IMR-90 (cell line): Measurements from ENCODE around the gene FOXP1. TPM values are rescaled to one million over a fixed set of nuclear protein-coding genes. Genes with fewer than 3 reads are reported as not detected.

Experiments
- ATAC-seq: fragments of 200-7000 bp; cut with Tn5 transposase; 2 replicates; pipeline ENCODE4 v1.9.1; 2020; ENCODE audit warnings: low read depth, mild to moderate bottlenecking, moderate library complexity
- BruUV-seq: library from RNA; stranded (reverse); fragments of 400-500 nt; replicated peaks from 2 replicates; lab custom pipeline; 2021; lab: Mats Ljungman, UMichigan
- CTCF ChIA-PET: fragments of 300-600 bp; formaldehyde crosslinking; extraction: SDS; loops from one replicate; lab custom pipeline; 2021; ENCODE audit warnings: antibody characterized with exemption; lab: Yijun Ruan, JAX
- POLR2A ChIA-PET: fragments of 300-600 bp; sonication (Branson Sonifier 250); formaldehyde crosslinking; loops from one replicate; lab custom pipeline; 2022; ENCODE audit warnings: antibody characterized with exemption; ENCODE audit not compliant: unreplicated experiment; lab: Charles Lee
- DNase-seq: peaks from one replicate; pipeline ENCODE4 v3.0.0; 2013
- H2AFZ ChIP-seq: replicated peaks from 2 replicates; pipeline ENCODE3; 2013; ENCODE audit warnings: low read length, mild to moderate bottlenecking; ENCODE audit not compliant: poor library complexity
- H2AK5ac ChIP-seq: 2 replicates; pipeline ENCODE4 v1.6.1; 2013; ENCODE audit warnings: low read depth, low read length, inconsistent platforms
- H2AK9ac ChIP-seq: replicated peaks from 2 replicates; pipeline ENCODE3; 2013; ENCODE audit warnings: mild to moderate bottlenecking, low read depth, low read length, moderate library complexity; ENCODE audit not compliant: poor library complexity
- H2BK120ac ChIP-seq: 2 replicates; pipeline ENCODE4 v1.6.1; 2013; ENCODE audit warnings: low read depth, low read length, inconsistent platforms
- H2BK15ac ChIP-seq: 3 replicates; pipeline ENCODE4 v1.6.1; 2013; ENCODE audit warnings: low read depth, low read length, inconsistent platforms
- H2BK20ac ChIP-seq: 2 replicates; pipeline ENCODE4 v1.6.1; 2013; ENCODE audit warnings: low read depth, mild to moderate bottlenecking, inconsistent platforms, low read length, moderate library complexity
- H2BK5ac ChIP-seq: 2 replicates; pipeline ENCODE4 v1.6.1; 2013; ENCODE audit warnings: mild to moderate bottlenecking, low read depth, low read length, inconsistent platforms; ENCODE audit not compliant: poor library complexity, severe bottlenecking
- H3K14ac ChIP-seq: replicated peaks from 2 replicates; pipeline ENCODE4 v1.6.1; 2013; ENCODE audit warnings: low read depth, low read length, inconsistent platforms
- H3K18ac ChIP-seq: 2 replicates; pipeline ENCODE4 v1.6.1; 2013; ENCODE audit warnings: low read depth, low read length, control low read depth
- H3K23ac ChIP-seq: 2 replicates; pipeline ENCODE4 v1.6.1; 2013; ENCODE audit warnings: low read depth, low read length, inconsistent platforms
- H3K27ac ChIP-seq: 2 replicates; pipeline ENCODE4 v1.5.1; 2013; ENCODE audit warnings: mild to moderate bottlenecking, control low read depth, low read length; ENCODE audit not compliant: insufficient read depth
- H3K27me3 ChIP-seq: 2 replicates; pipeline ENCODE4 v1.6.1; 2013; ENCODE audit warnings: low read length; ENCODE audit not compliant: control insufficient read depth, insufficient read depth
- H3K36me3 ChIP-seq: 2 replicates; pipeline ENCODE4 v1.6.1; 2013; ENCODE audit warnings: low read length, mixed read lengths; ENCODE audit not compliant: control insufficient read depth, insufficient read depth
- H3K4ac ChIP-seq: 2 replicates; pipeline ENCODE4 v1.6.1; 2013; ENCODE audit warnings: low read depth, low read length, inconsistent platforms
- H3K4me1 ChIP-seq: 2 replicates; pipeline ENCODE4 v1.6.1; 2013; ENCODE audit warnings: low read length, mixed read lengths; ENCODE audit not compliant: control insufficient read depth, insufficient read depth
- H3K4me2 ChIP-seq: 2 replicates; pipeline ENCODE4 v1.6.1; 2013; ENCODE audit warnings: low read depth, mild to moderate bottlenecking, control low read depth, low read length, moderate library complexity
- H3K4me3 ChIP-seq: 2 replicates; pipeline ENCODE4 v1.5.1; 2013; ENCODE audit warnings: low read depth, mild to moderate bottlenecking, control low read depth, low read length, moderate library complexity; ENCODE audit not compliant: insufficient read depth
- H3K56ac ChIP-seq: 2 replicates; pipeline ENCODE4 v1.6.1; 2013; ENCODE audit warnings: low read length, inconsistent platforms; ENCODE audit not compliant: insufficient read depth; ENCODE audit errors: extremely low read depth
- H3K79me1 ChIP-seq, 2 experiments: 2 replicates each; pipeline ENCODE4 v1.6.1; 2013; ENCODE audit warnings: low read length in 2 of 2, inconsistent platforms in 1 of 2, low read depth in 1 of 2
- H3K9ac ChIP-seq: 2 replicates; pipeline ENCODE4 v1.6.1; 2013; ENCODE audit warnings: low read depth, low read length, control low read depth
- H3K9me1 ChIP-seq: 2 replicates; pipeline ENCODE4 v1.6.1; 2013; ENCODE audit warnings: low read length, inconsistent platforms; ENCODE audit not compliant: insufficient read depth
- H3K9me3 ChIP-seq: 2 replicates; pipeline ENCODE4 v1.6.1; 2013; ENCODE audit warnings: low read length; ENCODE audit not compliant: control insufficient read depth, insufficient read depth
- H4K20me1 ChIP-seq: 2 replicates; pipeline ENCODE4 v1.6.1; 2013; ENCODE audit warnings: low read length, inconsistent platforms; ENCODE audit not compliant: insufficient read depth
- H4K5ac ChIP-seq: 2 replicates; pipeline ENCODE4 v1.6.1; 2013; ENCODE audit warnings: mild to moderate bottlenecking, low read depth, low read length, control low read depth
- H4K8ac ChIP-seq, 2 experiments: 2 replicates each; pipeline ENCODE4 v1.6.1; 2013; ENCODE audit warnings: low read depth in 2 of 2, low read length in 2 of 2, control low read depth in 1 of 2, inconsistent platforms in 1 of 2
- H4K91ac ChIP-seq: 2 replicates; pipeline ENCODE4 v1.6.1; 2013; ENCODE audit warnings: low read depth, low read length, inconsistent platforms; ENCODE audit not compliant: insufficient read depth
- CHD1 ChIP-seq: IDR thresholded peaks from 2 replicates; pipeline ENCODE4 v1.6.1; 2012; ENCODE audit warnings: low read depth, low read length, improper control_type of control experiment
- CTCF ChIP-seq: conservative IDR thresholded peaks from 2 replicates; pipeline ENCODE4 v1.5.1; 2012; ENCODE audit warnings: mild to moderate bottlenecking, low read depth, low read length, improper control_type of control experiment
- POLR2A ChIP-seq: IDR thresholded peaks from 2 replicates; pipeline ENCODE4 v1.6.1; 2012; ENCODE audit warnings: mild to moderate bottlenecking, low read depth, low read length
- RCOR1 ChIP-seq: IDR thresholded peaks from 2 replicates; pipeline ENCODE4 v1.6.1; 2012; ENCODE audit warnings: mild to moderate bottlenecking, low read length, improper control_type of control experiment; ENCODE audit not compliant: insufficient replicate concordance
- USF2 ChIP-seq: fragments of 150-350 bp; IDR thresholded peaks from 2 replicates; pipeline ENCODE4 v1.6.1; 2017; ENCODE audit warnings: mild to moderate bottlenecking, antibody characterized with exemption, low read length, low read depth
- WGBS, 2 experiments: methylation state at CpG; one replicate each; pipeline versions ENCODE4 v1.1.5 to v1.1.7; 2013; ENCODE audit warnings: missing lambda C conversion rate in 2 of 2; ENCODE audit not compliant: insufficient read length in 1 of 2; ENCODE audit errors: extremely low coverage in 2 of 2; 5-methylcytosine and 5-hydroxymethylcytosine counted together
- dilution Hi-C: fragments of 300-500 bp; cut with HindIII; formaldehyde crosslinking; loops from one replicate; pipeline ENCODE4 v1.14.3; 2018; ENCODE audit warnings: low sequenced_read_pairs; ENCODE audit not compliant: unreplicated experiment
- in situ Hi-C: fragments of 300-500 bp; cut with MboI; formaldehyde crosslinking; loops from 3 replicates; pipeline ENCODE4 v1.14.3; 2019; ENCODE audit warnings: low sequenced_read_pairs, inconsistent platforms, mixed read lengths
- intact Hi-C: fragments of 100-400 bp; cut with micrococcal nuclease; formaldehyde crosslinking; loops from 2 replicates; pipeline ENCODE4 v1.10.0; 2022
- polyA plus RNA-seq, 3 experiments: library from polyadenylated mRNA; depleted of rRNA; stranded (reverse); fragments of >200 nt; gene quantifications; 2 replicates each; pipeline ENCODE4 v1.2.3, GENCODE V29; 2012; ENCODE audit warnings: low replicate concordance in 1 of 3
- total RNA-seq: library from RNA; depleted of rRNA; stranded (reverse); fragments of >200 nt; gene quantifications from 2 replicates; pipeline ENCODE4 v1.2.3, GENCODE V29; 2012

The FOXP1 gene
- total and polyA plus RNA-seq, 2 of the 4 experiments (the other 2 are of a cell fraction): 37.0 to 132 TPM

GRCh38 chr3:71317140-71317539 is 266.4 kb downstream of the FOXP1 start:
- Histone ChIP-seq H3K14ac (no peak overlapping the region), H2BK20ac (no peak overlapping the region), H2AFZ (no peak overlapping the region), H2BK5ac (peak overlapping the region; percentile 14), H4K8ac (no peak overlapping the region), H3K4ac (0 out of 2 replicates have a peak overlapping the region, but pooled peaks have one; percentile 44), H3K9ac (no peak overlapping the region), H3K4me3 (no peak overlapping the region), H2BK15ac (peak overlapping the region; percentile 68; the same call in 1 of the 3 replicates), H3K4me2 (no peak overlapping the region), H3K23ac (no peak overlapping the region), H2AK5ac (peak overlapping the region; percentile 91; the same call in 1 of the 2 replicates), H3K18ac (no peak overlapping the region), H3K4me1 (peaks cover 9% of the 10 kb centered on the region), H3K36me3 (no peaks in the 10 kb centered on the region), H3K27ac (no peak overlapping the region), H3K9me3 (no peaks in the 10 kb centered on the region), H4K5ac (0 out of 2 replicates have a peak overlapping the region, but pooled peaks have one; percentile 16), H2BK120ac (no peak overlapping the region), H3K79me1 (peaks cover 13 to 16% of the 10 kb centered on the region in 2 experiments; a peak in 3 of 4 replicates), H4K20me1 (no peaks in the 10 kb centered on the region), H3K56ac (no peak overlapping the region), H3K27me3 (no peaks in the 10 kb centered on the region), H2AK9ac (no peak overlapping the region), H3K9me1 (no peaks in the 10 kb centered on the region), H4K91ac (no peak overlapping the region)
- intact Hi-C loops (no loop called here), in situ Hi-C loops (loop anchor here (25.0 kb wide), 1 partner anchor 605 kb away; no protein-coding TSS in a partner anchor), dilution Hi-C loops (no loop called here)
- ChIA-PET CTCF (interaction anchor here (0.5 to 0.6 kb wide), 3 partner anchors 9 to 179 kb away, joined by 3 read pairs; no protein-coding TSS in a partner anchor), POLR2A (no interaction called here)
- DNase-seq (no peak), ATAC-seq (no peak)
- TF ChIP-seq RCOR1: no peak
- TF ChIP-seq POLR2A: no peak
- TF ChIP-seq CTCF: no peak
- TF ChIP-seq CHD1: no peak
- no peak for TF ChIP-seq USF2
- WGBS, 2 experiments: no CpG with 5 or more reads among the region's 6 CpGs
- BruUV-seq: no TSS peak
